Measurements from ENCODE around the gene TMEM108.

TMEM108 gene

GRCh38 chr3:133404920-133405319, 366.7 kb downstream of the TMEM108 start:
- no peak overlapping the region for H3K4me3 ChIP-seq (ENCODE audit: control insufficient read depth, low read depth, low read length)
- TF ChIP-seq CTCF (conservative IDR thresholded peaks at IDR 0.05; ENCODE audit: control insufficient read depth, insufficient read depth, low read depth, low read length): no peak
- no peak for DNase-seq (ENCODE audit: low read depth)

GRCh38 chr3:133408366-133408765, 370.2 kb downstream of the TMEM108 start:
- DNase-seq (ENCODE audit: low read depth): no peak
- H3K4me3 ChIP-seq (ENCODE audit: control insufficient read depth, low read depth, low read length): no peak overlapping the region
- TF ChIP-seq CTCF (conservative IDR thresholded peaks at IDR 0.05; ENCODE audit: control insufficient read depth, insufficient read depth, low read depth, low read length): no peak

GRCh38 chr3:133408961-133409360, 370.8 kb downstream of the TMEM108 start:
- TF ChIP-seq CTCF (conservative IDR thresholded peaks at IDR 0.05; ENCODE audit: control insufficient read depth, insufficient read depth, low read depth, low read length): no peak
- DNase-seq (ENCODE audit: low read depth): no peak
- no peak overlapping the region for H3K4me3 ChIP-seq (ENCODE audit: control insufficient read depth, low read depth, low read length)

GRCh38 chr3:133410191-133410892, 372.2 kb downstream of the TMEM108 start:
- no peak for TF ChIP-seq CTCF (conservative IDR thresholded peaks at IDR 0.05; ENCODE audit: control insufficient read depth, insufficient read depth, low read depth, low read length)
- no peak overlapping the region for H3K4me3 ChIP-seq (ENCODE audit: control insufficient read depth, low read depth, low read length)
- DNase-seq (ENCODE audit: low read depth): no peak

GRCh38 chr3:133412183-133413132, 374.3 kb downstream of the TMEM108 start:
- TF ChIP-seq CTCF (conservative IDR thresholded peaks at IDR 0.05; ENCODE audit: control insufficient read depth, insufficient read depth, low read depth, low read length): no peak
- H3K4me3 ChIP-seq (ENCODE audit: control insufficient read depth, low read depth, low read length): no peak overlapping the region
- DNase-seq (ENCODE audit: low read depth): peak; percentile 56

- no peak overlapping the region for H3K4me3 ChIP-seq (ENCODE audit: control insufficient read depth, low read depth, low read length)
- DNase-seq (ENCODE audit: low read depth): peak; percentile 24
- TF ChIP-seq CTCF (conservative IDR thresholded peaks at IDR 0.05; ENCODE audit: control insufficient read depth, insufficient read depth, low read depth, low read length): no peak
Measured at GRCh38 chr3:133413161-133414020, 375.2 kb downstream of the TMEM108 start.

All from fibroblast of mammary gland (primary cell).